Loucy (cell line): ENCODE measurements around the gene RAD51D.

Source experiments
- H2AFZ ChIP-seq: fragments of 200-600 bp; sonication (generic); 2 replicates; pipeline ENCODE4 v1.6.0; 2016; ENCODE audit warnings: antibody characterized with exemption, mild to moderate bottlenecking, low read length, moderate library complexity
- H3F3A ChIP-seq: fragments of 200-600 bp; 2 replicates; pipeline ENCODE4 v1.6.0; 2016; ENCODE audit warnings: antibody characterized with exemption, low read depth, mild to moderate bottlenecking
- H3K27me3 ChIP-seq: fragments of 200-600 bp; sonication (generic); 2 replicates; pipeline ENCODE4 v1.6.1; 2014; ENCODE audit warnings: low read length, mild to moderate bottlenecking; ENCODE audit not compliant: insufficient read depth, poor library complexity, severe bottlenecking
- H3K36me3 ChIP-seq: fragments of 200-600 bp; sonication (generic); 2 replicates; pipeline ENCODE4 v1.6.1; 2016; ENCODE audit warnings: low read length; ENCODE audit not compliant: insufficient read depth
- H3K4me1 ChIP-seq: fragments of 200-600 bp; sonication (generic); 2 replicates; pipeline ENCODE4 v1.5.1; 2014; ENCODE audit warnings: low read length, mild to moderate bottlenecking; ENCODE audit not compliant: insufficient read depth, poor library complexity, severe bottlenecking
- H3K4me2 ChIP-seq: fragments of 200-600 bp; sonication (generic); 2 replicates; pipeline ENCODE4 v1.6.0; 2014; ENCODE audit warnings: antibody characterized with exemption, low read length, low read depth, mild to moderate bottlenecking; ENCODE audit not compliant: poor library complexity, severe bottlenecking
- H3K4me3 ChIP-seq: fragments of 200-600 bp; sonication (generic); 2 replicates; pipeline ENCODE4 v1.5.1; 2014; ENCODE audit warnings: low read length, mild to moderate bottlenecking, mixed read lengths; ENCODE audit not compliant: poor library complexity, severe bottlenecking
- H3K79me2 ChIP-seq: fragments of 200-600 bp; sonication (generic); 2 replicates; pipeline ENCODE4 v1.6.1; 2014; ENCODE audit warnings: low read length; ENCODE audit not compliant: insufficient read depth
- H3K9ac ChIP-seq: fragments of 200-600 bp; sonication (generic); 2 replicates; pipeline ENCODE4 v1.6.0; 2014; ENCODE audit warnings: mild to moderate bottlenecking, low read depth, low read length, moderate library complexity; ENCODE audit not compliant: poor library complexity, severe bottlenecking
- H3K9me2 ChIP-seq: fragments of 200-600 bp; sonication (generic); replicated peaks from 2 replicates; pipeline ENCODE4 v1.6.1; 2016; ENCODE audit warnings: low read depth, low read length, mixed read lengths
- H3K9me3 ChIP-seq: fragments of 200-600 bp; sonication (generic); 2 replicates; pipeline ENCODE4 v1.6.1; 2014; ENCODE audit warnings: mild to moderate bottlenecking, antibody characterized with exemption, low read length, low read depth; ENCODE audit not compliant: insufficient read depth
- H4K20me1 ChIP-seq: fragments of 200-600 bp; sonication (generic); 2 replicates; pipeline ENCODE4 v1.6.0; 2014; ENCODE audit warnings: antibody characterized with exemption, low read length, mild to moderate bottlenecking; ENCODE audit not compliant: insufficient read depth, poor library complexity, severe bottlenecking
- CTCF ChIP-seq: fragments of 200-600 bp; sonication (generic); conservative IDR thresholded peaks from 2 replicates; pipeline ENCODE4 v1.5.1; 2014; ENCODE audit warnings: mild to moderate bottlenecking, antibody characterized with exemption, low read length
- EZH2phosphoT487 ChIP-seq: fragments of 200-600 bp; IDR thresholded peaks from 2 replicates; pipeline ENCODE4 v1.6.1; 2018; ENCODE audit warnings: antibody characterized with exemption, mild to moderate bottlenecking, moderate library complexity, borderline replicate concordance

RAD51D gene

GRCh38 chr17:35044181-35044580, 75.5 kb downstream of the RAD51D start:
- no peaks in the 10 kb centered on the region for H3K36me3 ChIP-seq
- no peaks in the 10 kb centered on the region for H3F3A ChIP-seq
- no peak overlapping the region for H3K4me2 ChIP-seq
- H3K9me3 ChIP-seq: no peaks in the 10 kb centered on the region
- no peaks in the 10 kb centered on the region for H3K9me2 ChIP-seq
- no peaks in the 10 kb centered on the region for H3K27me3 ChIP-seq
- TF ChIP-seq CTCF (no peak), EZH2phosphoT487 (no peak)
- H2AFZ ChIP-seq: no peak overlapping the region
- no peak overlapping the region for H3K4me3 ChIP-seq
- no peak overlapping the region for H3K9ac ChIP-seq
- H3K4me1 ChIP-seq: peaks cover 12% of the 10 kb centered on the region
- peaks cover 9% of the 10 kb centered on the region; the same call in 1 of the 2 replicates for H3K79me2 ChIP-seq
- no peaks in the 10 kb centered on the region for H4K20me1 ChIP-seq
